GOT3 (cell line): Measurements from ENCODE around the gene GDAP1L1.
"Not testable (repeated sequence)": the region's sequence is repeated elsewhere in the genome, so short reads cannot be mapped to it uniquely, and the experiment has no call there.

Experiments
- DNase-seq: peaks from one replicate; lab custom pipeline; 2025; ENCODE audit warnings: mixed read lengths; lab: John Stamatoyannopoulos, UW

Gene GDAP1L1

DNA sequence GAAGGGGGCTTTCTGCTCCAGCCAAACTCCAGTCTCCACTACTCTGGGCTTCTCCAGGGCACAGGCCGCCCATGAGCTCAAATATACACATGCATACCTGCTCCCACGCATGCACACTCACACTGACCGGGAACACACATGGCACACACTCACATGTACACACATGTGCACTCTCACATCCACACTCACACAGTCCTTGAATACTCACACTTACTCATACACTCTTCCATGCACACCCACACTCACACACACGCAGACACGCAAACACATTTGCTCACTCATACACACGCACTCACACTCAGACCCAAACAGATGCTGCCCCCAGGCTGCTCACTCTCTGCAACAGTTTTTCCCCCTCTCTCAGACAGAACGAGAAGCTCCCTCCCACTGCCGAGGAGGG, 7.0 kb downstream of the GDAP1L1 start:
- DNase-seq: no peak

GRCh38 chr20:44255942-44256341, 8.8 kb downstream of the GDAP1L1 start:
- no peak for DNase-seq

DNA sequence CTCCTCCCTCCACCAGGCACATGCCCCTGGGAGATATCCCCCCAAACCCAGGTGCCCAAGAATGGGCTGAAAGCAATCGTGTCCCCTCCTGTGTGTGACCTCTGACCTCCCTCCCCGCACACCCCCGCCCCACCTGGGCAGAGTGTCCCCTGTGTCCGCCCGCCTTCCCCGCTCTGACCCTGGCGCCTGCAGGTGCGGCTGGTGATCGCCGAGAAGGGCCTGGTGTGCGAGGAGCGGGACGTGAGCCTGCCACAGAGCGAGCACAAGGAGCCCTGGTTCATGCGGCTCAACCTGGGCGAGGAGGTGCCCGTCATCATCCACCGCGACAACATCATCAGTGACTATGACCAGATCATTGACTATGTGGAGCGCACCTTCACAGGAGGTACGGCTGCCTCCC, 9.9 kb downstream of the GDAP1L1 start:
- no peak for DNase-seq

DNA sequence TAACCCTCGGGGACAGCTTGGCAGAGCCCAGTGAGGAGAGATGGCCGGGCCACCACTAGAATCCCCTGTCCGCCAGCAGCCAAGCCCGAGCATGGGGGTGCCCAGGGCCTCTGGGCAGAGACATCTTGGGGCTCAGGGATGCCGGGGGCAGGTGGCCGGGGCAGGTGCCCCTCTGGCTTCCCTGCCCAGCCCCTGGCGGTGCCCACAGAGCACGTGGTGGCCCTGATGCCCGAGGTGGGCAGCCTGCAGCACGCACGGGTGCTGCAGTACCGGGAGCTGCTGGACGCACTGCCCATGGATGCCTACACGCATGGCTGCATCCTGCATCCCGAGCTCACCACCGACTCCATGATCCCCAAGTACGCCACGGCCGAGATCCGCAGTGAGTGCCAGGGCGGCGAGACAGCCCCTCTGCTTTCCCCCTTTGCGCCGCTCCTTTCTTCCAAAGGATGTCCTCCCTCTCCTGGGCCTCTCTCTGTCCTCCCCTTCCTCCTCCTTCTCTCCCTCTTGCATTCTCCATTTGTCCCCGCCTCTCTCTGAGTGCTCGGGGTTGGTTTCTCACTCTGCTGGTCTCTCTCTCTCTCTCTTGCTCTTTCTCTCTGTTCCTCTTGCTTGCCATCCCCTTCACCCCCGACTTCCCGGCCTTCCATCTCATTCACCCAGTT, 11.2 kb downstream of the GDAP1L1 start:
- DNase-seq: no peak

DNA sequence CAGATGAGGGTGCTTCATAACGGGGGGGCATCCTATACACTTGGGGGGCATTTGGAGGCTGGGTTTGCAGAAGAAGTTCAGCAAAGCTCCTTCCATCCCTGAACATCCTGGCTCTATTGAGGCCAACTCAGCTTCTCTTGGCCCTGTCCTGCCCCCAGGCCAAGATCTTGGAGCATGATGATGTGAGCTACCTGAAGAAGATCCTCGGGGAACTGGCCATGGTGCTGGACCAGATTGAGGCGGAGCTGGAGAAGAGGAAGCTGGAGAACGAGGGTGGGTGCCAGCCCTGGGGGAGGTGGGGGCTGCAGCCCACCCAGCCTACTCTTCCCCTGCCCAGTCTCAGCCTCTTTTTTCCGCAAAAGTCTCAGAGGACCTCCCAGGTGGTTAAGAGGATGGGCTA, 17.2 kb downstream of the GDAP1L1 start:
- no peak for DNase-seq

GRCh38 chr20:44268802-44269201, 21.7 kb downstream of the GDAP1L1 start:
- no peak for DNase-seq

GRCh38 chr20:44271915-44272663, 25.0 kb downstream of the GDAP1L1 start:
- no peak for DNase-seq

GRCh38 chr20:44273231-44274215, 26.4 kb downstream of the GDAP1L1 start:
- no peak for DNase-seq

DNA sequence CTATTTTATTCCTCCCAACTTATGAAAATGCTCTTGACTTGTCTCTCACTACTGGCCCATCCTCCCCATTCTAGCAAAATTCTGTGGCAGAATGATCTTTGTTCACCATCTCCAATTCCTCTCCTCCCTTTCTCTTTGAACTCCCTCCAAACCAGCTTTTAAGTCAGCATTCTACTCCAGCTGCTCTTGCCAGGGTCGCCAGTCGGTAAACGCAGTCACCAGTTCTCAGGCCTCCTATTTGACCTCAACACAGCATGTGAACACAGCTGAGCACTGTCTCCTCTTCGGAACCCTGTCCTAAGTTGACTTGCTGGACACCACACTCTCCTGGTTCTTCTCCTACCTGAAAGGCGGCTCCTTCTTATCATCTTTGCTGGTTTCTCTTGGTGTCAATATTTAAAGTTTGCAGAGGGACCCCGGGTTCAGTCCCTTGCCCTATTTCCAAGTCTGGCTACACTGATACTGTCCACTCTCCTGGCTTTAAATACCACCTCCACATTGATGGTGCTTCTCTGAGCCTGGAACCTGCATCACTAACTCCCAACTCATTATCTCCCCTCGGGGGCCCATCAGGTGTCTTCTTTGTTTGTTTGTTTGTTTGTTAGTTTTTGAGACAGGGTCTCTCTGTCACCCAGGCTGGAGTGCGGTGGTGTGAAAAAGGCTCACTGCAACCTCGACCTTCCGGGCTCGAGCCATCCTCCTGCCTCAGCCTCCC, 27.4 kb downstream of the GDAP1L1 start:
- no peak for DNase-seq

DNA sequence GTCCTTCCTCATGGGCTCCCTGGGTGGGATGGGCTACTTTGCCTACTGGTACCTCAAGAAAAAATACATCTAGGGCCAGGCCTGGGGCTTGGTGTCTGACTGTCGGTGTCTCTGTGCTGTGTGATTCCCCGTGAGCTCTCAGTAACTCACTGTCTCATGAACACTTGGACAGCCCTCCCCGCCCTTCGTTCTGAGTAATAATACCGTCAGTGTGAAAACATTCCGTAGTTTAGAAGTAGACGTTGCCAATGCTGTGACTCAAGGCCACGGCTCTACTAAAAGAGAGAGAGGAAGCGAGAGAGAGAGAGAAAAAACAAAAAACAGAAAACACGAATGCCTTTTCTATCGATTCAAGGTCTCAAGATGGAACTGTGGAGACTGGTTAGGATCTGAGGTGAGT, 32.1 kb downstream of the GDAP1L1 start:
- no peak for DNase-seq

DNA sequence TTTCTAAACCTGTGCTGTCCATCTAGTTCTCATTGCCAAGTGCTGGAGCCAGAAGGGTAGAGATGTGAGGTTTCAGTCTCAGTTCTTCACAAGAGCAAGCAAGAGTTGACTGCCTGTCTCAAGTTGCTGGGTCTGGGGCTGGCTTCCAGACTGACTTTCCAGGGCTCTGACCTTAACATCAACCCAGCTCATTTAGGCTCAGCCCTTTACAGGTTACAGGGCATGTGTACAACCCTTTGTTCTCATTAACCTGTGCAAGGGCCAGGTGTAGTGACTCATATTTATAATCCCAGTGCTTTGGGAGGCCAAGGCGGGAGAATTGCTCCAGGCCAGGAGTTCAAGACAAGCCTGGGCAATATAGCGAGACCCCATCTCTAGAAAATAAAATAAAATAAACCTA, 33.3 kb downstream of the GDAP1L1 start:
- no peak for DNase-seq

DNA sequence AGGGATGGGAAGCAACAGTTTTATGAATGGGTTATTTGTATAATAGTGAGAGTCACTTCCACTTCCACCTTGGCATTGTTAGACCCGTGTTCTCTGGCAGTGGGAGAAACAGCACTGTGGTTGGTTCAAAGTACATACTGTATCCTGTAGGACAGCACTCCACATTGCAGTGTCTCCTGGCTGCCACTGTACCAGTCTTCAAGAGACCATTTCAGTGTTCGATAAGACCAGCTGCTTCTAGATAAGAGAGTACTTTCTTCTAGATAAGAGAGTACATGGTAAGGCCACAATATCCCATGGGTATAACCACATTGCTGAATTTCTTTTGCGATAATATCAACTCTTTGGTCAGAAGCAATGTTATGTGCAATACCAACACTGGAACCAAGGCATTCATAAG, 35.1 kb downstream of the GDAP1L1 start:
- DNase-seq: no peak

DNA sequence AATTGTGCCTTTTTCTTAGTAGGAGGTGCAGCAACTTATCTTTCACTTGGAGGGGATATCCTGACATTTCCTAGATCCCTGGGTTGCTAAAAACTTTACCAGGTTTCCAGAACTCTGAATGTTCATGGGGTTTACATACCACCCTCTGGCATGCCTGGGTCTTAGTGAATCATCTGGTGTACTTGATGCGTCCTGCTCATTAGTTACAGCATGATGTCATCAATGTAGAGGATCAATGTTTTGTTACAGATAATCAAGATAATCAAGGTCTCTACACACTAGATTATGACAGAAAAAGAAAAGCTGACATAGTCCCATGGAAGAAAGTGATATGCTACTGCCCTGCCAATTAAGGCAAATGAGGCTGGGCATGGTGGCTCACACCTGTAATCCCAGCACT, 36.9 kb downstream of the GDAP1L1 start:
- DNase-seq: no peak

DNA sequence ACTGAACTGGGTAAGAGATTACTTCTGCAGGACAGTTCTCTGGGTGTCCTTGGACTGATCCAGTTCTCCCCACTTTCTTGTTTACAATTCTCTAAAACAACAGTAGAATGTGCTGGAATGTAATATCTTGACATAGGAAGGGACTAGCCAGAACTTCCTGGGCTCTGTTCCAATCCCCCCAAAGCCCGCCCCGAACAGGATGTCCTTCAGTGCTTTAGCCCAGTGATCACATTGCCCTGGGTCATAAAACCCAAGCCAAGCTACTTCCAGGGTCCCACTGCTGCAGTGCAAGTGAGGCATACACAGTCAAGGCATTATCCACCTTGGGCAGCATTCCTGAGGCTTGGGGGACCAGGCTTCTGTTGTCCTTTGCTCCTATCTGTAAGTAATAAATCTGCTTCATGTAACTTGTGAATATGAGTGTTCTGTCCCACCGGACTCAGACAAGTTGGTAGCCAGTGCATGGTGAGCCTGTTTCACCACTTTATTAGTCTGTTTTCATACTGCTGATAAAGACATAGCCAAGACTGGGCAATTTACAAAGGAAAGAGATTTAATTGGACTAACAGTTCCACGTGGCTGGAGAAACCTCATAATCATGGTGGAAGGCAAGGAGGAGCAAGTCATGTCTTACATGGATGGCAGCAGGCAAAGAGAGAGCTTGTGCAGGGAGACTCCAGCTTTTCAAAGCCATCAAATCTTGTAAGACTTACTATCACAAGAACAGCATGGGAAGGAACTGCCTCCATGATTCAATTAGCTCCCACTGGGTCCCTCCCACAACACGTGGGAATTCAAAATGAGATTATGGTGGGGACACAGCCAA, 40.4 kb downstream of the GDAP1L1 start:
- DNase-seq: no peak

DNA sequence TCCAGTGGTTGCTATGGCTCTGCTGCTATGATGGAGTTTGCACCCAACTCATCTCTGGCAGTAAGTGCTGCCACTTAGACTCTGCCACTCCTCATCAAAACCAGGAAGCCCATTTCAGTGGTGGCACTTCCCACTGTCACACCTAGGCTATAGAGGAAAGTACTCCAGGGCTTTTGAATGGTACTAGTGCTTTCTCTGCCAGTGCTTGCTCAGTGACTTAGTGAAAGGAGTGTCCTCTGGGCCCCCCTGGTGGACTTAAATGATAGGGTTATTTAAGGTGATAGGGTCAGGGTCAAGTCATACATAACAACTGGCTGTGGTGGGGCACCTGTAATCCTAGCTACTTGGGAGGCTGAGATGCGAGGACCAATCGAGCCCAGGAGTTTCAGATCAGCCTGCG, 41.1 kb downstream of the GDAP1L1 start:
- no peak for DNase-seq

- no peak for DNase-seq
These were observed 44.6 kb downstream of the GDAP1L1 start for GRCh38 chr20:44291754-44292153.

DNA sequence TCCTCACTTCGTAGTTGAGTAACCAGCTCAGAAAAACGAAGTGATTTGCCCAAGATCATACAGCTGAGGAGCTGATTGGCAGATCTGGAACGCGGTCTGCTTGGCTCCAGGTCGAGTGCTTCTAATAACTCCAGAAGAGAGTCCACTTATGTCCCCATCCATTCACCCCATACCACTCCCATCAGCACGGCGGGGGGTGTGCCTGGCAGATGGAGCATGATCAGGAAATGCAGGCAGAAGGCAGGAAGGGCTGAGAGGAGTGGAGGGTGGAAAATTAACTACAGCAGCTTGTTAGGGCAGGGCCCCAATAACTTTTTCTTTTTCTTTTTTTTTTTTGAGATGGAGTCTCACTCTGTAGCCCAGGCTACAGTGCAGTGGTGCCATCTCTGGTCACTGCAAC, 48.9 kb downstream of the GDAP1L1 start:
- DNase-seq: no peak

- DNase-seq: no peak
These were observed 50.6 kb downstream of the GDAP1L1 start for GRCh38 chr20:44297721-44298120.

DNA sequence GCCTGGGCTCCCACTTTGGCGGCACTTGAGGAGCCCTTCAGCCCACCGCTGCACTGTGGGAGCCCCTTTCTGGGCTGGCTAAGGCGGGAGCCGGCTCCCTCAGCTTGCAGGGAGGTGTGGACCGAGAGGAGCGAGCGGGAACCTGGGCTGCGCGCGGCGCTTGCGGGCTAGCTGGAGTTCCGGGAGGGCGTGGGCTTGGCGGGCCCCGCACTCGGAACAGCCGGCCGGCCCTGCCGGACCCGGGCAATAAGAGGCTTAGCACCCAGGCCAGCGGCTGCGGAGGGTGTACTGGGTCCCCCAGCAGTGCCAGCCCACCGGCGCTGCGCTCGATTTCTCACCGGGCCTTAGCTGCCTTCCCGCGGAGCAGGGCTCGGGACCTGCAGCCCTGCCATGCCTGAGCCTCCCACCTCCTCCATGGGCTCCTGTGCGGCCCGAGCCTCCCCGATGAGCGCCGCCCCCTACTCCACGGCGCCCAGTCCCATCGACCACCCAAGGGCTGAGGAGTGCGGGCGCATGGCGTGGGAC, 52.0 kb downstream of the GDAP1L1 start:
- DNase-seq: not testable (repeated sequence)

DNA sequence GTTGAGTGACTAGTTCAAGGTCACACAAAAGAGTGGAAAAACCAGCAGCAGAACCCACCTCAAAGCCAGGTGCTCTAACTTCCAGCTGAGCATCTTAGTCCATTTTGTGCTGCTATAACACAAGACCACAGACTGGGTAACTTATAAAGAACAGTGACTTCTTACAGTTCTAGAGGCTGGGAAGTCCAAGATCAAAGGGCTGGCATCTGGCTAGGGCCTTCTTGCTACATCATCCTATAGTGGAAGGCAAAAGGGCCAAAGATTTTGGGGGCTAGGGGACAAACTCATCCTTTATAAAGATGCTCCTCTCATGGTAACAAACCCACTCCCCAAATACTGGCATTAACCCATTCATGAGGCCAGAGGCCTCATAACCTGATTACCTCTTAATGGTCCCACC, 54.2 kb downstream of the GDAP1L1 start:
- no peak for DNase-seq
